ENCODE measurements around the gene TENT4B.

TENT4B gene

GRCh38 chr16:50278251-50278650, 125.1 kb downstream of the TENT4B start:
- TF ChIP-seq CTCF (IDR thresholded peaks at IDR 0.05; ENCODE audit: low read depth, low read length): no peak
- DNase-seq (ENCODE audit: extremely low read depth, low read depth): no peak

- no peak for TF ChIP-seq CTCF (IDR thresholded peaks at IDR 0.05; ENCODE audit: low read depth, low read length)
- no peak for DNase-seq (ENCODE audit: extremely low read depth, low read depth)
These were observed 126.4 kb downstream of the TENT4B start for GRCh38 chr16:50279504-50279865.

- DNase-seq (ENCODE audit: extremely low read depth, low read depth): no peak
- no peak for TF ChIP-seq CTCF (IDR thresholded peaks at IDR 0.05; ENCODE audit: low read depth, low read length)
These were observed 127.8 kb downstream of the TENT4B start for GRCh38 chr16:50280932-50281331.

All from AG09319 (cell line).